Left lung (tissue), 10 donors: ENCODE results near the gene TPSD1. TPM values are rescaled to one million over a fixed set of nuclear protein-coding genes. Genes with fewer than 3 reads are reported as not detected.

Experiments
- ATAC-seq: fragments of 200-7000 bp; cut with Tn5 transposase; one replicate; pipeline ENCODE4 v1.9.1; 2020; ENCODE audit warnings: moderate library complexity
- DNase-seq, 4 donors: peaks; one replicate each; pipeline ENCODE4 v3.0.0-alpha.2; 2013 to 2020
- H3K27ac ChIP-seq, 2 donors: fragments of 200-600 bp; sonication (generic) in 1 of 2; one replicate each; pipeline versions ENCODE4 v1.5.0 to v1.8.0; 2020 to 2021
- H3K27me3 ChIP-seq, 2 donors: fragments of 200-600 bp; sonication (generic) in 1 of 2; one replicate each; pipeline versions ENCODE4 v1.5.0 to v1.8.0; 2020 to 2021
- H3K36me3 ChIP-seq, 2 donors: fragments of 200-600 bp; sonication (generic) in 1 of 2; one replicate each; pipeline versions ENCODE4 v1.5.0 to v1.8.0; 2020 to 2021
- H3K4me1 ChIP-seq, 2 donors: fragments of 200-600 bp; one replicate each; pipeline ENCODE4 v1.8.0; 2021
- H3K4me3 ChIP-seq, 2 donors: fragments of 200-600 bp; sonication (generic) in 1 of 2; one replicate each; pipeline versions ENCODE4 v1.5.0 to v1.8.0; 2020 to 2021; ENCODE audit warnings: mild to moderate bottlenecking in 1 of 2
- H3K9me3 ChIP-seq, 2 donors: fragments of 200-600 bp; sonication (generic) in 1 of 2; one replicate each; pipeline versions ENCODE4 v1.5.0 to v1.8.0; 2020 to 2021
- CTCF ChIP-seq, 2 donors: fragments of 200-600 bp; sonication (generic) in 1 of 2; IDR thresholded peaks; one replicate each; pipeline versions ENCODE4 v1.5.0 to v1.8.0; 2021; ENCODE audit warnings: antibody characterized with exemption in 2 of 2
- intact Hi-C, 2 donors: fragments of 100-400 bp; cut with DNase I; formaldehyde crosslinking; loops; one replicate each; pipeline versions ENCODE4 v1.11.2 to v1.14.2; 2022
- polyA plus RNA-seq, 6 donors: library from polyadenylated mRNA; unstranded; fragments of 120-200 nt; gene quantifications; one replicate each; pipeline ENCODE4 v1.2.1, GENCODE V29; 2013; ENCODE audit not compliant: insufficient read length in 6 of 6
- total RNA-seq, 2 donors: library from RNA; stranded (reverse); fragmentation: NEBNext Ultra II Directional; extraction: Animal tissue kit (Norgen Biotek cat#: 25700); gene quantifications; one replicate each; pipeline ENCODE4 v1.2.1, GENCODE V29; 2021
- donor health status: DM: no; HTN: yes; CAD: no.
- donor health status: DM: no; HTN: no; CAD: no.

The TPSD1 gene
- total and polyA plus RNA-seq, 8 donors = 0.37 TPM; not detected in 7

- H3K4me3 ChIP-seq = no peak overlapping the region
- ATAC-seq = peak; percentile 26
- H3K4me1 ChIP-seq = peaks cover 0 to 14% of the 10 kb centered on the region in 2 donors
- DNase-seq = peak in 1 of 4 donors; percentile 76
- intact Hi-C loops = no loop called here
- no peak for TF ChIP-seq CTCF (IDR thresholded peaks at IDR 0.05)
- no peak overlapping the region for H3K27ac ChIP-seq
- H3K27me3 ChIP-seq = peaks cover 0 to 71% of the 10 kb centered on the region in 2 donors
- H3K9me3 ChIP-seq = no peaks in the 10 kb centered on the region
- H3K36me3 ChIP-seq = no peaks in the 10 kb centered on the region
These were observed 43.4 kb downstream of the TPSD1 start for GRCh38 chr16:1299012-1299867.

GRCh38 chr16:1299868-1300203, 44.0 kb downstream of the TPSD1 start:
- Histone ChIP-seq H3K36me3 (no peaks in the 10 kb centered on the region), H3K4me1 (peaks cover 0 to 14% of the 10 kb centered on the region in 2 donors), H3K4me3 (no peak overlapping the region), H3K27me3 (peaks cover 0 to 65% of the 10 kb centered on the region in 2 donors), H3K27ac (no peak overlapping the region), H3K9me3 (no peaks in the 10 kb centered on the region)
- no peak for ATAC-seq
- intact Hi-C loops = no loop called here
- no peak for TF ChIP-seq CTCF (IDR thresholded peaks at IDR 0.05)
- no peak for DNase-seq

- Histone ChIP-seq H3K9me3 (no peaks in the 10 kb centered on the region), H3K27ac (no peak overlapping the region), H3K4me1 (peaks cover 0 to 14% of the 10 kb centered on the region in 2 donors), H3K36me3 (no peaks in the 10 kb centered on the region), H3K4me3 (no peak overlapping the region), H3K27me3 (peaks cover 0 to 55% of the 10 kb centered on the region in 2 donors)
- intact Hi-C loops = no loop called here
- DNase-seq (peak in 3 of 4 donors; percentile 56 to 95 (median 67)), ATAC-seq (peak; percentile 82)
- peak; percentile 69 to 90 for TF ChIP-seq CTCF (IDR thresholded peaks at IDR 0.05)
These were observed 45.0 kb downstream of the TPSD1 start for GRCh38 chr16:1300664-1301476.

GRCh38 chr16:1301562-1301961, 45.7 kb downstream of the TPSD1 start:
- H3K9me3 ChIP-seq = no peaks in the 10 kb centered on the region
- H3K4me3 ChIP-seq = no peak overlapping the region
- no peak for TF ChIP-seq CTCF (IDR thresholded peaks at IDR 0.05)
- ATAC-seq (no peak), DNase-seq (no peak)
- H3K27me3 ChIP-seq = peaks cover 0 to 50% of the 10 kb centered on the region in 2 donors
- no peaks in the 10 kb centered on the region for H3K36me3 ChIP-seq
- H3K27ac ChIP-seq = no peak overlapping the region
- intact Hi-C loops = no loop called here
- H3K4me1 ChIP-seq = peaks cover 0 to 14% of the 10 kb centered on the region in 2 donors

- intact Hi-C loops = no loop called here
- Histone ChIP-seq H3K27me3 (peaks cover 0 to 21% of the 10 kb centered on the region in 2 donors), H3K27ac (no peak overlapping the region), H3K9me3 (no peaks in the 10 kb centered on the region), H3K36me3 (no peaks in the 10 kb centered on the region), H3K4me3 (no peak overlapping the region), H3K4me1 (peaks cover 5 to 18% of the 10 kb centered on the region in 2 donors)
- ATAC-seq (no peak), DNase-seq (no peak)
- TF ChIP-seq CTCF (IDR thresholded peaks at IDR 0.05) = no peak
These were observed 50.0 kb downstream of the TPSD1 start for GRCh38 chr16:1305823-1306222.
